Adrenal gland (tissue), 12 donors: ENCODE measurements around the gene DCPS. TPM values are rescaled to one million over a fixed set of nuclear protein-coding genes. Genes with fewer than 3 reads are reported as not detected.
A peak's percentile ranks its signal among the peaks of the same experiment; 100 is the strongest.

Source experiments
- DNase-seq, 7 donors: peaks; one replicate each; pipeline ENCODE4 v3.0.0-alpha.2; 2019 to 2020
- H3K27ac ChIP-seq, 5 donors: fragments of 200-600 bp; sonication (generic) in 4 of 5; 1 replicate in 3 of 5; 2 replicates in 2 of 5; pipeline versions ENCODE4 v1.5.1 to v1.8.0; 2016 to 2020; ENCODE audit warnings: mild to moderate bottlenecking in 1 of 5
- H3K27me3 ChIP-seq: fragments of 200-600 bp; 2 replicates; pipeline ENCODE4 v1.8.0; 2021
- H3K36me3 ChIP-seq, 2 donors: fragments of 200-600 bp; replicated peaks in 1 of 2; 1 replicate in 1 of 2; 2 replicates in 1 of 2; pipeline versions ENCODE4 v1.5.1 to v1.8.0; 2018 to 2022
- H3K4me1 ChIP-seq, 2 donors: fragments of 200-600 bp; replicated peaks in 1 of 2; 1 replicate in 1 of 2; 2 replicates in 1 of 2; pipeline versions ENCODE4 v1.5.1 to v1.8.0; 2018 to 2021
- H3K4me3 ChIP-seq, 4 donors: fragments of 200-600 bp; sonication (generic) in 3 of 4; one replicate each; pipeline ENCODE4 v1.5.1; 2016 to 2018
- H3K9me3 ChIP-seq, 3 donors: fragments of 200-600 bp; sonication (generic) in 1 of 3; replicated peaks in 1 of 3; 1 replicate in 2 of 3; 2 replicates in 1 of 3; pipeline versions ENCODE4 v1.5.1 to v1.8.0; 2016 to 2021
- CTCF ChIP-seq, 6 experiments: fragments of 450-650 bp in 4 of 6; fragments of 200-600 bp in 2 of 6; sonication (generic) in 1 of 6; IDR thresholded peaks; 1 replicate in 5 of 6; 2 replicates in 1 of 6; pipeline versions ENCODE4 v1.5.1 to v1.8.0; 2016 to 2021; ENCODE audit warnings: antibody characterized with exemption in 6 of 6, mild to moderate bottlenecking in 2 of 6, moderate library complexity in 1 of 6
- POLR2A ChIP-seq, 2 donors: fragments of 450-650 bp; IDR thresholded peaks; one replicate each; pipeline ENCODE4 v1.6.1; 2017; ENCODE audit warnings: antibody characterized with exemption in 2 of 2, mild to moderate bottlenecking in 2 of 2, moderate library complexity in 1 of 2
- WGBS, 4 donors: extraction: QIAGEN DNeasy Blood & Tissue Kit in 2 of 4; methylation state at CpG; one replicate each; pipeline versions ENCODE4 v1.1.5 to v1.1.7; 2013 to 2017; 5-methylcytosine and 5-hydroxymethylcytosine counted together
- intact Hi-C, 2 donors: fragments of 100-400 bp; cut with DNase I; formaldehyde crosslinking; loops; one replicate each; pipeline versions ENCODE4 v1.14.1 to v1.15.0; 2022 to 2023
- polyA plus RNA-seq, 3 donors: library from polyadenylated mRNA; stranded (reverse); fragments of 200-250 nt in 2 of 3; fragments of 350-450 nt in 1 of 3; fragmentation: Illumina TruSeq in 1 of 3; extraction: RNeasy Lipid Tissue Mini Kit (QIAGEN cat#74804) in 1 of 3; gene quantifications; one replicate each; pipeline ENCODE4 v1.2.3, GENCODE V29; 2013 to 2014
- total RNA-seq, 9 donors: library from RNA; depleted of rRNA in 4 of 9; stranded (reverse); fragments of >200 nt in 4 of 9; fragments of 120-200 nt in 1 of 9; fragmentation: NEBNext Ultra II Directional in 1 of 9; extraction: Animal tissue kit (Norgen Biotek cat#: 25700) in 1 of 9; gene quantifications; one replicate each; pipeline versions ENCODE4 v1.1.0 to v1.2.4, GENCODE V29; 2013 to 2023
- donor health status: healthy with polysubstance abuse.
- donor health status: Bipolar disorder and iron deficiency.
- donor health status: DM: yes; HTN: yes; CAD: no.
- donor health status: DM: no; HTN: no; CAD: no.
- donor health status: DM: no; HTN: no; CAD: no.
- donor health status: DM: yes; HTN: yes; CAD: no.

DCPS gene
- total and polyA plus RNA-seq, 12 donors: 8.3 to 45.5 (median 18.9) TPM

GRCh38 chr11:126334659-126335462 lies 31.0 kb downstream of the DCPS start:
- Histone ChIP-seq H3K4me3 (no peak overlapping the region), H3K36me3 (peaks cover 0 to 4% of the 10 kb centered on the region in 2 donors), H3K27me3 (no peaks in the 10 kb centered on the region), H3K27ac (peak overlapping the region in 1 of 5 donors; percentile 18), H3K4me1 (peaks cover 10 to 36% of the 10 kb centered on the region in 2 donors), H3K9me3 (no peaks in the 10 kb centered on the region)
- peak in 1 of 7 donors; percentile 17 for DNase-seq
- 74 to 87% (median 79%) methylated on average over 6 of the region's 6 CpGs for WGBS, 4 donors
- intact Hi-C loops: no loop called here
- TF ChIP-seq CTCF (IDR thresholded peaks at IDR 0.05) (no peak), POLR2A (IDR thresholded peaks at IDR 0.05) (no peak)

GRCh38 chr11:126335463-126335760 lies 31.6 kb downstream of the DCPS start:
- Histone ChIP-seq H3K4me1 (peaks cover 10 to 42% of the 10 kb centered on the region in 2 donors), H3K27ac (no peak overlapping the region), H3K27me3 (no peaks in the 10 kb centered on the region), H3K9me3 (no peaks in the 10 kb centered on the region), H3K36me3 (peaks cover 0 to 4% of the 10 kb centered on the region in 2 donors), H3K4me3 (no peak overlapping the region)
- DNase-seq: peak in 1 of 7 donors; percentile 22
- intact Hi-C loops: no loop called here
- TF ChIP-seq CTCF (IDR thresholded peaks at IDR 0.05) (no peak), POLR2A (IDR thresholded peaks at IDR 0.05) (no peak)
- WGBS, 4 donors: 64 to 89% (median 79%) methylated on average over 4 to 5 of the region's 5 CpGs

GRCh38 chr11:126336138-126336541 lies 32.3 kb downstream of the DCPS start:
- intact Hi-C loops: no loop called here
- WGBS, 4 donors: 67 to 77% (median 71%) methylated on average over 8 of the region's 8 CpGs

GRCh38 chr11:126336671-126337101 lies 32.8 kb downstream of the DCPS start:
- H3K27ac ChIP-seq: peak overlapping the region in 2 of 5 donors; percentile 26 to 65
- peaks cover 0 to 4% of the 10 kb centered on the region in 2 donors for H3K36me3 ChIP-seq
- intact Hi-C loops: no loop called here
- no peak overlapping the region for H3K4me3 ChIP-seq
- no peaks in the 10 kb centered on the region for H3K9me3 ChIP-seq
- DNase-seq: peak in 1 of 7 donors; percentile 23
- peaks cover 9 to 47% of the 10 kb centered on the region in 2 donors for H3K4me1 ChIP-seq
- 72 to 93% (median 84%) methylated on average over 2 to 9 of the region's 9 CpGs for WGBS, 4 donors
- H3K27me3 ChIP-seq: no peaks in the 10 kb centered on the region
- TF ChIP-seq POLR2A (IDR thresholded peaks at IDR 0.05): no peak
- TF ChIP-seq CTCF (IDR thresholded peaks at IDR 0.05): no peak

More at GRCh38 chr11:126336138-126336541, 32.3 kb downstream of the DCPS start:
- H3K4me3 ChIP-seq: no peak overlapping the region
- peak overlapping the region in 1 of 5 donors; percentile 65 for H3K27ac ChIP-seq
- no peaks in the 10 kb centered on the region for H3K27me3 ChIP-seq
- TF ChIP-seq CTCF (IDR thresholded peaks at IDR 0.05): no peak
- no peak for TF ChIP-seq POLR2A (IDR thresholded peaks at IDR 0.05)
- peak in 1 of 7 donors; percentile 10 for DNase-seq
- H3K9me3 ChIP-seq: no peaks in the 10 kb centered on the region
- peaks cover 0 to 4% of the 10 kb centered on the region in 2 donors for H3K36me3 ChIP-seq
- H3K4me1 ChIP-seq: peaks cover 10 to 47% of the 10 kb centered on the region in 2 donors
